Left ventricle myocardium inferior (tissue), 1 donor: ENCODE data around the gene TAL1. TPM values are rescaled to one million over a fixed set of nuclear protein-coding genes. Genes with fewer than 3 reads are reported as not detected.

ENCODE experiments used
- DNase-seq: peaks from one replicate; pipeline ENCODE4 v3.0.0-alpha.2; 2020
- H3K27ac ChIP-seq: fragments of 200-600 bp; replicated peaks from 2 replicates; pipeline ENCODE4 v1.8.0; 2021
- H3K27me3 ChIP-seq: fragments of 200-600 bp; 2 replicates; pipeline ENCODE4 v1.8.0; 2021; ENCODE audit warnings: low read depth
- H3K36me3 ChIP-seq: fragments of 200-600 bp; 2 replicates; pipeline ENCODE4 v1.8.0; 2021
- H3K4me1 ChIP-seq: fragments of 200-600 bp; 2 replicates; pipeline ENCODE4 v1.8.0; 2021
- H3K4me3 ChIP-seq: fragments of 200-600 bp; 2 replicates; pipeline ENCODE4 v1.8.0; 2021; ENCODE audit warnings: mild to moderate bottlenecking, moderate library complexity
- H3K9me3 ChIP-seq: fragments of 200-600 bp; replicated peaks from 2 replicates; pipeline ENCODE4 v1.8.0; 2021
- CTCF ChIP-seq: fragments of 200-600 bp; IDR thresholded peaks from 2 replicates; pipeline ENCODE4 v1.8.0; 2021; ENCODE audit warnings: antibody characterized with exemption, mild to moderate bottlenecking, borderline replicate concordance
- intact Hi-C: fragments of 100-400 bp; cut with micrococcal nuclease; formaldehyde crosslinking; loops from one replicate; pipeline ENCODE4 v1.11.0; 2022
- total RNA-seq: library from RNA; stranded (reverse); fragmentation: NEBNext Ultra II Directional; extraction: Animal tissue kit (Norgen Biotek cat#: 25700); gene quantifications from one replicate; pipeline ENCODE4 v1.2.1, GENCODE V29; 2021
- donor health status: DM: no; HTN: yes; CAD: no; lungs with severe emphysema.

Gene TAL1
- total RNA-seq, 1 donor from 2014 or later, result 4.3 TPM

GRCh38 chr1:47257224-47257623, 25.2 kb upstream of the TAL1 start:
- no peak overlapping the region for H3K27ac ChIP-seq
- no peak for DNase-seq
- no peaks in the 10 kb centered on the region for H3K4me1 ChIP-seq
- H3K9me3 ChIP-seq, result no peaks in the 10 kb centered on the region
- no peak overlapping the region for H3K4me3 ChIP-seq
- no peaks in the 10 kb centered on the region for H3K27me3 ChIP-seq
- intact Hi-C loops, result no loop called here
- H3K36me3 ChIP-seq, result no peaks in the 10 kb centered on the region
- TF ChIP-seq CTCF, result no peak

- Histone ChIP-seq H3K27me3 (no peaks in the 10 kb centered on the region), H3K27ac (no peak overlapping the region), H3K4me1 (no peaks in the 10 kb centered on the region), H3K36me3 (no peaks in the 10 kb centered on the region), H3K9me3 (no peaks in the 10 kb centered on the region), H3K4me3 (no peak overlapping the region)
- no peak for TF ChIP-seq CTCF
- intact Hi-C loops, result no loop called here
- no peak for DNase-seq
Measured at GRCh38 chr1:47252795-47253194, 20.8 kb upstream of the TAL1 start.

GRCh38 chr1:47252369-47252768, 20.3 kb upstream of the TAL1 start:
- DNase-seq, result no peak
- Histone ChIP-seq H3K4me3 (no peak overlapping the region), H3K27me3 (no peaks in the 10 kb centered on the region), H3K36me3 (no peaks in the 10 kb centered on the region), H3K27ac (no peak overlapping the region), H3K9me3 (no peaks in the 10 kb centered on the region), H3K4me1 (no peaks in the 10 kb centered on the region)
- no peak for TF ChIP-seq CTCF
- intact Hi-C loops, result no loop called here

- Histone ChIP-seq H3K9me3 (no peaks in the 10 kb centered on the region), H3K27me3 (no peaks in the 10 kb centered on the region), H3K36me3 (no peaks in the 10 kb centered on the region), H3K27ac (no peak overlapping the region), H3K4me3 (no peak overlapping the region), H3K4me1 (no peaks in the 10 kb centered on the region)
- intact Hi-C loops, result no loop called here
- no peak for TF ChIP-seq CTCF
- DNase-seq, result no peak
Measured at GRCh38 chr1:47249755-47250154, 17.7 kb upstream of the TAL1 start.

GRCh38 chr1:47244339-47244862, 12.4 kb upstream of the TAL1 start:
- Histone ChIP-seq H3K27me3 (peaks cover 38% of the 10 kb centered on the region), H3K4me1 (peaks cover 8% of the 10 kb centered on the region), H3K36me3 (no peaks in the 10 kb centered on the region), H3K27ac (no peak overlapping the region), H3K4me3 (no peak overlapping the region), H3K9me3 (no peaks in the 10 kb centered on the region)
- no peak for TF ChIP-seq CTCF
- no peak for DNase-seq
- intact Hi-C loops, result no loop called here
